ENCODE measurements around the gene PRAMEF18.
A peak's percentile ranks its signal among the peaks of the same experiment; 100 is the strongest.
"Not testable (repeated sequence)": the region's sequence is repeated elsewhere in the genome, so short reads cannot be mapped to it uniquely, and the experiment has no call there.

Gene PRAMEF18, protein sequence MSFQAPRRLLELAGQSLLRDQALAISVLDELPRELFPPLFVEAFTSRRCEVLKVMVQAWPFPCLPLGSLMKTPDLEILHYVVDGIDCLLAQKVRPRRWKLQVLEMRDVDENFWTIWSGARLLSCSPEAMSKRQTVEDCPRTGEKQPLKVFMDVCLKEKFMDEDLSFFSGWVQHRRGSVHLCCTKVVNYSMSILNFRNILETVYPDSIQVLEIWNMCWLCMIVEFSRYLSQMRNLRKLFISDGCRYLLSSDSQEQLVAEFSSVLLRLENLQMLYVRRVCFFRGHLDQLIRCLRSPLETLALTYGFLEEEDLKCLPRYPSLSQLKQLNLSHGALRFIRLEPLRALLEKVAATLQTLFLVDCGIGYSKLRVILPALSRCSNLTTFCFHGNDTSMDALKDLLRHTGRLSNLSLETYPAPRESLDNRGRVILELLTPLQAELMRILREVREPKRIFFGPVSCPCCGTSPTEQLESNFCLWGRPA
- 0 reads per million in 2 donors for total RNA-seq

DNA sequence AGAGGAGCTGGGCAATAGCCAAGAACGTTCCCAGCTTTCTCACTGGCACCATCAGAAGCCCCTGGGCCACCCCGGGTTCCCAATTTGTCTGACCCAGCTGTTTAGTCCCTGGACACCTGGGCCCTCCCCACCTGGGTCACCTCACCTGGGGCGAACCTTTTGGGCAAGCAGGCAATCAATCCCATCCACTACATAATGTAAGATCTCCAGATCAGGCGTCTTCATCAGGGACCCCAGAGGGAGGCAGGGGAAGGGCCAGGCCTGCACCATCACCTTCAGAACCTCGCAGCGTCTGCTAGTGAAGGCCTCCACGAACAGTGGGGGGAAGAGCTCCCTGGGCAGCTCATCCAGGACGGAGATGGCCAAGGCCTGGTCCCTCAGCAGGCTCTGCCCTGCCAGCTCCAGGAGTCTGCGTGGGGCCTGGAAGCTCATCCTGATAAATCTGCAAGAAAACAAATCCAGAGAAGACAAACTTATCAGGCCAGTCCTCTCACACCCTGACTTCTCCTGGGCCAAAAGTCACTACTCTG is at the start of gene PRAMEF18:
Gene PRAMEF18, minus strand, starts transcription at position 480 of the 530 bp plus-strand sequence. Its CDS starts 48 bp downstream, at position 432.
- DNase-seq = not testable (repeated sequence)

DNA sequence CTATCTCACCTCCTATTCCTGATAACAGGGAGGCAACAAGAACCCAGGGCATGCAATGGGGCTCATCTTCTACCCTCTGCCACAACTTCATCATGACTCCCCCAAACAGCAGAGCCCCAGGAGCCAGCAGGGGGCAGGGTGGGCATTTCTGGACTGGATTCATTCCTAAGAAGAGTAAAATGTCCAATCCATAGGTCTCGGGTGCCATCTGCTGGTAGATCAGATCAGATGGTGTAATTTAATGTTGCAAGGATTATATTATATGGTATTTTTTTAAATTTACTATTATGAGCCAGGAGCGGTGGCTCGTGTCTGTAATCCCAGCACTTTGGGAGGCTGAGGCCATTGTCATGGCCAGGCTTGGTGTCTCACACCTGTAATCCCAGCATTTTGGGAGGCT is 39.2 kb upstream of the PRAMEF18 start:
- DNase-seq = not testable (repeated sequence)

DNA sequence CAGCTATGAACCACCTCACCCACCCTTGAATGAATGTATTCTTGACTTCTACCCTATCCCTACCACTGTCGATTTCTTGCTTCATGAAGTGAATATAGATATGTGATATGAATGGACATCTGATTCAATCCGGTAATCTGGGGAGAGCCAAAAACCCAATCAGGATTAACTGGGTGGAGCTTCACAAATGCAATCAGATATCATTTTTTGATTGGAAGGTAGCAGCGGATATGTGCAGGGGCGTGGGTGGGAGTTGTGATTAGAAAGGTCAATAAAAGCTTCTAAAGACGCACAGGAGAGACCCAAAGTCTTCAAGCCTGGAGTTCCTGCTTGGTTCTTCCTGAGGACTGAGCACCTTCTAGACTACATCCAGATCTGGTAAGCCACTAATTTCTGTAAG is 27.9 kb upstream of the PRAMEF18 start, which contains the start of gene PRAMEF5:
Gene PRAMEF5, plus strand, starts transcription at position 301 of the 400 bp plus-strand sequence. CDS start 5,071 bp downstream, outside the sequence.
- DNase-seq = not testable (repeated sequence)

DNA sequence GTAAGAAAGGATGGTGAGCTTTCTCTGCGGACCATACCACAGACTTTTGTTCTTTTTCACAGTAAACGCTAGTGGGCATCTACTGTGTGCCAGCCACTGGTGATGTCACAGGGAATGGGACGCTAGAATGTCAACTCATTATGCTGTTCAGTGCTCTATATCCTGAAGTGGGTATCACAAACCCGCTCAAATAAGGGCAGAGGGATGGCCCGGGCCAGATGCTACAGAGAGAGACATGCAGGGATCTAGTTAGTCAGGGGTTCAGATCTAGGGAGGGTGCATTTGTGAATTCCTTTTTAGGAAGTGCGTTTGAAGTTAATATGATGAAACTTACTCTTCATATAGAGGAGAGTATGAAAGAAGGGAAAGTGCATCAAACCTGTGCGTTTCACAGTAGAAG is 21.2 kb upstream of the PRAMEF18 start:
- not testable (repeated sequence) for DNase-seq

DNA sequence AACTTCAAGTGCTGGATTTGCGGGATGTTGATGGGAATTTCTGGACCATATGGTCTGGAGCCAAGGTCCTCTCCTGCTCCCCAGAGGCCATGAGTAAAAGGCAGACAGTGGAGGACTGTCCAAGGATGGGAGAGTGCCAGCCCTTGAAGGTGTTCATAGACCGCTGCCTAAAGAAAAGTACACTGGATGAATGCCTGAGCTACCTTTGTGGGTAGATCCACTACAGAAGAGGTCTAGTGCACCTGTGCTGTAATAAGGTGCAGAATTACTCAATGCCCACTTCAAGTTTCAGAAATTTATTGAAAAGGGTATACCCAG is 20.6 kb upstream of the PRAMEF18 start:
- DNase-seq = not testable (repeated sequence)

DNA sequence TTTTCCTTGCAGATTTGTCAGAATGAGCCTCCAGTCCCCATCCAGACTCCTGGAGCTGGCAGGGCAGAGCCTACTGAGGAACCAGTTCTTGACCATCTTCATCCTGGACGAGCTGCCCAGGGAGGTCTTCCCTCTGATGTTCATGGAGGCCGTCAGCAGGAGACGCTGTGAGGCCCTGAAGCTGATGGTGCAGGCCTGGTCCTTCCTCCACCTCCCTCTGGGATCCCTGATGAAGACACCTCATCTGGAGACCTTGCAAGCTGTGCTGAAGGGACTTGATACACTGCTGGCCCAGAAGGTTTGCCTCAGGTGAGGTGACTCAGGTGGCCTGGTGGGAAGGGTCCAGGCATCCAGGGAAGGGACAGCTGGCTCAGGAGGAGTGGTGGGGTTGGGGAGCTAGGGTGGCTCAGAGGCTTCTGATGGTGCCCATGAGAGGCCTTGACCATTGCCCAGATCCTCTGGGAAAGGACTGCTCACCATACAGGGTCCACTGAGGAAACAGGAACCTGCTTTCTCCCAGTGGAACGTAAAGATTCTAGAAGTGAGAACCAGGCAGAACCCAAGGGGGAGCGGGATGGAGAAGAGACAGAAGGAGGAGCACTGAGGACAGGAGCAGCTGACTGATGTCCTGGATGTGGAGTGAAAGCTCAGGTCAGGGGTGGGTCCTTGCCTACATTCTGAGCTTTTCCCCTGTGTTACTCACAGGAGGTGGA is 20.0 kb upstream of the PRAMEF18 start:
- DNase-seq = not testable (repeated sequence)

DNA sequence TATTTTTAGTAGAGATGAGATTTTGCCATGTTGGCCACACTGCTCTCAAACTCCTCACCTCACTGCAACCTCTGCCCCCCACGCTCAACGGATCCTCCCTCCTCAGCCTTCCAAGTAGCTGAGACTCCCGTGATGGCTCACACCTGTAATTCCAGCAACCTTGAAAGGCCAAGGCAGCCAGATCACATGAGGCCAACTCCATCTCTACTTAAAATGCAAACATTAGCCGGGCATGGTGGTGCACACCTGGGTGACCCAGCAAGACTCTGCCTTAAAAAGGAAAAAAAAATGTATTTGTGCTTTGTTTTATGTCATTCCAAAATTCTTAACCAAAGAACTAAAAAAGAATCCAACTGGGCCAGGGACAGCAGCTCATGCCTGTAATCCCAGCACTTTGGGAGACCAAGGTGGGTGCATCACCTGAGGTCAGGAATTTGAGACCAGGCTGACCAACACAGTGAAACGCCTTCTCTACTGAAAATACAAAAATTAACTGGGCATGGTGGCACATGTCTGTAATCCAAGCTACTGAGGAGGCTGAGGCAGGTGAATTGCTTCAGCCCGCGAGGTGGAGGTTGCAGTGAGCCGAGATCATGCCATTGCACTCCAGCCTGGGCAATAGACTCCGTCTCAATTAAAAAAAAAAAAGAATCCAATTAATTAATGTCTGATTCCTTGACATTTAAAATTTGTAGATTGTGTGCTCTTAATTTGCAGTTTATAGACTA is 17.7 kb upstream of the PRAMEF18 start:
- DNase-seq = not testable (repeated sequence)

DNA sequence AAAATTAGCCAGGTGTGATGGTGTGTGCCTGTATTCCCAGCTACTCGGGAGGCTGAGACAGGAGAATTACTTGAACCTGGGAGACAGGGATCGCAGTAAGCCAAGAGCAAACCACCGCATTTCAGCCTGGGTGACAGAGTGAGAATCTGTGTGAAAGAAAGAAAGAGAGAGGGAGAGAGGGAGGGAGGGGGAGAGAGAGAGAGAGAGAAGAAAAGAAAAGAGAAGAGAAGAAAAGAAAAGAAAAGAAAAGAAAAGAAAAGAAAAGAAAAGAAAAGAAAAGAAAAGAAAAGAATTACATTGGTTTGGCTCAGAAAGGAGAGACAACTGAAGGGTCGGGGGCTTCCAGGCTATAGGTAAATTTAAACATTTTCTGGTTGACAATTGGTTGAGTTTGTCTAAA is 13.7 kb upstream of the PRAMEF18 start:
- DNase-seq = not testable (repeated sequence)

DNA sequence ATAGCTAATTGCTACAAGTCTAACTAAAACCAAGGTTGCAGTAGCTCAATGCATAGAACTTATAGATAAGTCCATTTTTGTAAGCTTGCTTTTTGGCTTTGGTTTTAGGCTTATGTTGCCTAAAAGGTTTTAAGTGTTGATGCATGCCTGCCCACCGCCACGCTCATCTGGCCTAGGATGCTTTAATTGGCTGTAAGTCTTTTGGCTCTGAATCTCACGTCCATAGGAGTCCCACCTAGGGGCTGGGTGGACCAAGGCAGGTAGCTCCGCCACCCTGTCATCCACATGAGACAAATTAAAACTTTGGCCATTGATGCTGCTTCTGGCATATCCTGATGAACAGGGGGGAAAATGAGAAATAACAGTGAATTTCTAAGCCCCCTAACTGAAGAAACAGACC is 11.6 kb upstream of the PRAMEF18 start:
- DNase-seq = not testable (repeated sequence)

DNA sequence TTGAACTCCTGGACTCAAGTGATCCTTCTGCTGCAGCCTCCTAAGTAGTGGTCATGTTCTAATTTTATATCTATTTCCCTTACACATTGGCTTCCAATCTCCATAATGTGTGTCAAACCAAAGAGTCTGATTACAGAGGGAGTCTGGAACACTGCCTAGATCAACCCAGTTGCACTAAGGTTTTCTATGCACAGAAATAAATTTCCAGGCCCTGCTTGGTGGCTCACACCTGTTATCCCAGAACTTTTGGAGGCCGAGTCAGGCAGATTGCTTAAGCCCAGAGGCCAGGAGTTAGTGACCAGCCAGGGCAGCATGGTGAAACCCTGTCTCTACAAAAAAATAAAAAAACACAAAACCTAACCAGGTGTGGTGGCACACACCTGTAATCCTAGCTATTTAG is 8.1 kb upstream of the PRAMEF18 start:
- DNase-seq = not testable (repeated sequence)

DNA sequence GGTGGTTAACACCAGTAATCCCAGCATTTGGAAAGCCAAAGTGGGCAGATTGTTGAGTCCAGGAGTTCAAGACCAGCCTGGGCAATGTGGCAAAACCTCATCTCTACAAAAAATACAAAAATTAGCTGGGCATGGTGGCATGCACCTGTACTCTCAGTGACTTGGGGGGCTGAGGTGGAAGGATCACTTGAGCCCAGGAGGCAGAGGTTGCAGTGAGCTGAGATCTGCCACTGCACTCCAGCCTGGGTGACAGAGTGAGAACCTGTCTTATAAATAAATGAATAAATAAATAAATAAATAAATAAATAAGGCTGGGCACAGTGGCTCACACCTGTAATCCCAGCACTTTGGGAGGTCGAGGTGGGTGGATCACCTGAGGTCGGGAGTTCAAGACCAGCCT is 6.1 kb upstream of the PRAMEF18 start:
- DNase-seq = not testable (repeated sequence)

DNA sequence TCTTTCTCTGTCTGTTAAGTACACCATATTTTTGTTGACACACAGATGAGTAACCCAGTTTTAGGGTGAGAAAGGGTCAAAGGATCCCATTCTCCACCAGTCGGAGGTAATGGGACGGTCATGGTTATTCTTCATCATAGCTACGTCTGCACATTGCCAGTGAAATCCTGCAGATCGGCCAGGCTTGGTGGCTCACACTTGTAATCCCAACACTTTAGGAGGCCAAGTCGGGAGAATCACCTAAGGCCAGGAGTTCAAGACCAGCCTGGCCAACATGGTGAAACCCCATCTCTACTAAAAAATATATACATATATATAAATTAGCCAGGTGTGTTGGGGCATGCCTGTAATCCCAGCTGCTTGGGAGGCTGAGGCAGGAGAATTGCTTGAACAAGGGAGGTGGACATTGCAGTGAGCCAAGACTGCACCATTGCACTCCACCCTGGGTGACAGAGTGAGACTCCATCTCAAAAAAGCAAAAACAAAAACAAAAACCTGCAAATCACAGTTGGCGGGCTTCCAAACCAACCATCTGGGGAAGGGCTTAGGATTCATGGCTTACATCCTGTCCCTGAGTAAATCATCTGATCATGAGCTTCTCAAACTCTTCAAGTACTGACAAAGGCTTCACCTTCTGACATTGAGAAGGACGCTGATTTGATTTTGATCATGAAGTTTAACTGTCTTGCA is 5.3 kb upstream of the PRAMEF18 start:
- not testable (repeated sequence) for DNase-seq

DNA sequence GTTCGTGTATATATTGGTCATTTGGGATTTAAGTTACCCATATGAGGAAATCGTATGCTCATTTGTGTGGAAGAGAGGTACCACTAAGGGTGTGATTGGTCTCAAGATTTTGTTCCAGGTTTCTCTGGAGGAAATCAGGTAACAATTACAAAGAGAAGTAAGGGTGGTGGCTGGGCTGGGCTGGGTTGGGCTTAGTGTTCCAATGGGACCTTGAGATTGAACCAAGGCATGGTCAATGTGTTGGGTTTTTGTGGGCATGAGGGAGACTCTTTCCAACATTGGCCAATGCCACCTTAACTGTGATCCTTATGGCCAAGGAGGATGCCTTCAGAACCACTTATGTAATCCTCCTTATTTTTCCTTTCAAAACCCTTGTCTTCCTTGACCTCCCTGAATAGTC is 4.6 kb upstream of the PRAMEF18 start:
- not testable (repeated sequence) for DNase-seq

DNA sequence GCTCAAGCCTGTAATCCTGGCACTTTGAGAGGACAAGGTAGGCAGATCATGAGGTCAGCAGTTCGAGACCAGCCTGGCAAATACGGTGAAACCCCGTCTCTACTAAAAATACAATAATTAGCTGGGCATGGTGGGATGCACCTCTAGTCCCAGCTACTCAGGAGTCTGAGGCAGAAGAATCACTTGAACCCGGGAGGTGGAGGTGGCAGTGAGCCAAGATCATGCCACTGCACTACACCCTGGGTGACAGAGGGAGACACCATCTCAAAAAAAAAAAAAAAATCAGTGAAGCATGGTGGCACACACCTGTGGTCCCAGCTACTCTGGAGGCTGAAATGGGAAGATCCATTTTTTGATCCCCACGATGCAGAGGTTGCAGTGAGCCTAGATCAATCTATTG is 4.1 kb upstream of the PRAMEF18 start:
- not testable (repeated sequence) for DNase-seq

DNA sequence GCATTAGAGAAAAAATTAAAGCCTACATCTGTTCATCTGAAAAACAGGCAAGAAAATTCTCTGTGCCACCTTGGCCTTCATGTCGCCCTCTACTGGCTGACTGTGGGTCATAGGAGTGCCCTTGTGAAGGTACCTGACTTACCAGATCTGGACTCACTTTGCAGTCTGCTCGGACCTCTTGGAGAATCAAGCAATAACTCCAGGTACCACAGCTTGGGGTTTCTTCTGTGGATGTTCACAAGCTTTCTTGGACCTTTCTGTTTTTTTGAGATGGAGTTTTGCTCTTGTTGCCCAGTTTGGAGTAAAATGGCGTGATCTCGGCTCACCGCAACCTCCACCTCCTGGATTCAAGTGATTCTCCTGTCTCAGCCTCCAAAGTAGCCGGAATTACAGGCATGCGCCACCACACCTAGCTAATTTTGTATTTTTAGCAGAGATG is 2.4 kb upstream of the PRAMEF18 start:
- peak; percentile 15 for DNase-seq

DNA sequence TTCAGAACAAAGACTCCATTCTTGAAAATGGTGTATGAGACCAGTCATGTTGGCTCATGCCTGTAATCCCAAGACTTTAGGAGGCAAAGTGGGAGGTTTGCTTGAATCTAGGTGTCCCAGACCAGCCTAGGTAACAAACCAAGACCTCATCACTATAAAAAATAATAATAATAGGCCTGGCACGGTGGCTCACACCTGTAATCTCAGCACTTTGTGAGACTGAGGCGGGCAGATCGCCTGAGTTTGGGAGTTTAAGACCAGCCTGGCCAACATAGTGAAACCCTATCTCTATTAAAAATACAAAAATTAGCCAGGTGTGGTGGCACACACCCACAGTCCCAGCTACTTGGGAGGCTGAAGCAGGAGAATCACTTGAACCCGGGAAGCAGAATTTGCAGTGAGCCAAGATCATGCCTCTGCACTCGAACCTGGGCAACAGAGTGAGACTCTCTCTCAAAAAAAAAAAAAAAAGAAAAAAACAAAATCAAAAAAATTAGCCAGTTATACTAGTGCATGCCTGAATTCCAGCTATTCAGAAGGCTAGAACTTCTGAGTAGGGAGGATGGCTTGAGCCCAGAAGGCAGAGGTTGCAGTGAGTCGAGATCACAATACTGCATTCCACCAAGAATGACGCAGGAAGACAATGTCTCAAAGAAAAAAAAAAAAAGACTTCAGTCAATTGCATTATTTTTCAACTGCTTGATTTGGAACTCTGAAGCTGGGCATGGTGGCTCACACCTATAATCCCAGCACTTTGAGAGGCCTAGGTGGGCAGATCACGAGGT is 1.5 kb upstream of the PRAMEF18 start:
- not testable (repeated sequence) for DNase-seq

DNA sequence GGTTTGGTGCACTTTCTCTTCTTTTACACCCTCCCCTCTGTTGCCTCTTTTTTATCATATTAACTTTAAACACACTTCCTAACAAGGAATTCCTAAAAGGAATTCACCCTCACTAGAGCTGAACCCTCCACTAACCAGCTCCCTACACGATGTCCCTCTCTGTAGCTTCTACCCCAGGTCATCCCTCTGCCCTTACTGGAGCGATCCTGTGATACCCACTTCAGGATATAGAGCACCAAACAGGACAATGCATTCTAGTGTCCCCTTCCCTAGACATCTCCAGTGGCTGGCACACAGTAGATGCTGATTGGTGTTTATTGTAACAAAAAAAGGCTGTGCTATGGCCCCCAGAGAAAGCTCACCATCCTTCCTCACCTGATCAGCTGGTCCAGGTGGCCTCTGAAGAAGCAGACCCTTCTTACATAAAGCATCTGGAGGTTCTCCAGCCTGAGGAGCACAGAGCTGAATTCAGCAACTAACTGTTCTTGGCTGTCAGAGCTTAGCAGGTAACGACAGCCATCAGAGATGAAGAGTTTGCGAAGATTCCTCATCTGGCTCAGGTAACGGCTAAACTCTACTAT is 1.4 kb downstream of the PRAMEF18 start:
- no peak for DNase-seq

DNA sequence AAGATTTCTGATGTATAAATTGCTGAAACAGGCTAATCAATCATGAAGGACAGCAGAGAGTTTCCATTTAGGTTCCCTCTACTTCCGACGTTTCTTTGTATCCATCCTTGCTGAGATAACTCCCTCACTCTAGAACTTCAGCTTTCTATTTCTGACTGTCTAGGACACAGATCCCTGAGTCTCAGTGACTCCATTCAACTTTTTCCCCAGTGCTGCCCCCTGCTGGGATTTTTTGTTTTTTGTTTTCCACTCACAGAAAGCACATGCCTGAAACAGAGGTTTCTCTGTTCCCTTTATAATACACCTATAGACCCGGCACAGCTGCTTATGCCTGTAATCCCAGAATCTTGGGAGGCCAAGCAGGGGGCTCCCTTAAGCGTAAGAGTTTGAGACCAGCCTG is 3.2 kb downstream of the PRAMEF18 start:
- not testable (repeated sequence) for DNase-seq

DNA sequence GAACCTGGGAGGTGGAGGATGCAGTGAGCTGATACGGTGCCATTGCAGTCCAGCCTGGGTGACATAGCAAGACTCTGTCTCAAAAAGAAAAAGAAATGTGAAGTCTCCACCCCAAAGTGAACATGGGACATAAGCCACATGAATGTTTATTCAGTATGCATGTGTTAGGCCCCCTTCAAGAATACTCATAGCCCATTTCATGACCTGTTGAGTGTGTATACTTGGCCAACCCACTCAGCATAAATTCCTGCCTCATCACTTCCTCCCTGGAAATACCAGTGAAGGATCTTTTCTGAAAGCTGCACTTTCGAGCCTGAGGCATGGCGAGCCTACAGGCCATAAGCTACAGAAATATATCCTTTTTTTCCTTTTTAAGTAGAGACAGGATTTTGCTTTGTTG is 6.8 kb downstream of the PRAMEF18 start:
- not testable (repeated sequence) for DNase-seq

DNA sequence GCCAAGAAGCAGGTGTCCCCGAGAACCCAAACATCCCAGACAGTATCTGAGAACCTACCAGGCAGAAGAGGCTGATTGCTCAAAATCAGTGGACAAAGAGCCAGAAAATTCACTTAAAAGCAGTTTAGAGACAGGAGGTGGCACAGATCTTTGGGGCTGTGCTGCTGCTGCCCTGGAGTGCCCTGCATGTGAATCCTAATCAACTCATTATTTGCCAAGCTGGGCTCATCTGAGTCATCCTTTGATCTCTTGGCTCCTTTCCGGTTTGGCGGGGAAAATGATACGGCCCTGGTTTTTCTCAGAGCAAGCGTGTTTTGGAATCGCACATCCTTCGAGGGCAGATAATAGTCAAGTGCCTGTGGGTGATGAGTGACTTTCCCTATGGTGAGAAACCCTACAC is 9.3 kb downstream of the PRAMEF18 start:
- not testable (repeated sequence) for DNase-seq

DNA sequence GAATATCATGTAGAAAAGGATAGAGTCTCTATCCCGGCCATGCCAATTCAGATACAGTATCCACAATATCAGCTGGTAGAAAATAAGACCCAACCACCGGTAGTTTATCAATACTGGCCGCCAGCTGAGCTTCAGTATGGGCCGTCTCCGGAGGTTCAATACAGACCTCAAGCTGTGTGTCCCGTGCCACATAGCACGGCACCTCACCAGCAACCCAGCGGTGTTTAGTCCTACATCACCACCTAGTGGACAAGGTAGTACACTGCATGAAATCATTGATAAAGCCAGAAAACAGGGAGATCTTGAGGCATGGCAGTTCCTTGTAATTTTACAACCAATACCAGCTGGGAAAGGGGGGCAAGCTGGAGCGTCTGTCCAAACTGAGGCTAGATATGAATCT is 17.2 kb downstream of the PRAMEF18 start:
- not testable (repeated sequence) for DNase-seq

All from T-helper 9 cell (primary cell).